ENCODE data around the gene LYAR.

DNA sequence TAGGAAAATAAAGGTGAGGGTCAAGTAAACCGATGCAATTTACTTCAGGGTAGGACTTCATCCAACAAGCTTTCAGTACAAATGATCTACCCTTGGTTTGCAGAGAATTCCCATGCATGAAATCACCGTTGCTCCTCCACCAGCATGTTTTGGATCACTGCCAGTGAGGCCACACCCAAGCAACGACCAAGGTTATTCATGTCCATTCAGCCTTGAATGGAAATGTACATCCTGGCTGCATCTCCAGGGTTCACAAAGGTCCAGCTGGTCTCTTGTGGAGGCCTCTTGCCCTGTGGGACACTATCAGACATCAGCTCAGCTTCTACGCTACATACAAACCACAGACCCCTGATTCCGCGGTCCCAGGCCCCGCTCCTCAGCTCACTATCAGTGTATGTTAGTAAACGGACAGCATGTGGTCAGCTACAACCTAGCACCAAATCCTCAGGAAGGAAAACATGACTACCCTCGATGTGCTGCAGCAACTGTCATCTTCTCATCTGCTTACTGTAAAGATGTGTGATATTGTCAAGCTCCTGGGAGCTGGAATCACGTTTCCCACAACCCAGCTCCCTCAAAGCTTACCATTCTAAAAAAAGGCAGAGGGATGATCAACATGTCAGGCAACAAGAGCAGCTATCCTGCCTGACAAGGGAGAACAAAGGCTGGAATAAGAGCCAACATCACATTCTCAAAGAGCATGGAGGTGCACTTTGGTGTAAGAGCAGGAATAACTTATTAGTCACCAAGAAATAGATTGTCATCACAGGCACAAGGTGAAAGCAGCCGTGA lies 4.9 kb downstream of the LYAR start:
- TF ChIP-seq ZIK1 (CRISPR knock-in tag; IDR thresholded peaks at IDR 0.05; ENCODE audit: borderline replicate concordance, low read depth) (no peak), SRF (IDR thresholded peaks at IDR 0.05; ENCODE audit: low read depth, low read length) (no peak), EZH2 (conservative IDR thresholded peaks at IDR 0.05; ENCODE audit: low read depth, low read length) (no peak), ZNF143 (CRISPR knock-in tag; IDR thresholded peaks at IDR 0.05) (no peak)
- TF ChIP-seq, protein P1, sequence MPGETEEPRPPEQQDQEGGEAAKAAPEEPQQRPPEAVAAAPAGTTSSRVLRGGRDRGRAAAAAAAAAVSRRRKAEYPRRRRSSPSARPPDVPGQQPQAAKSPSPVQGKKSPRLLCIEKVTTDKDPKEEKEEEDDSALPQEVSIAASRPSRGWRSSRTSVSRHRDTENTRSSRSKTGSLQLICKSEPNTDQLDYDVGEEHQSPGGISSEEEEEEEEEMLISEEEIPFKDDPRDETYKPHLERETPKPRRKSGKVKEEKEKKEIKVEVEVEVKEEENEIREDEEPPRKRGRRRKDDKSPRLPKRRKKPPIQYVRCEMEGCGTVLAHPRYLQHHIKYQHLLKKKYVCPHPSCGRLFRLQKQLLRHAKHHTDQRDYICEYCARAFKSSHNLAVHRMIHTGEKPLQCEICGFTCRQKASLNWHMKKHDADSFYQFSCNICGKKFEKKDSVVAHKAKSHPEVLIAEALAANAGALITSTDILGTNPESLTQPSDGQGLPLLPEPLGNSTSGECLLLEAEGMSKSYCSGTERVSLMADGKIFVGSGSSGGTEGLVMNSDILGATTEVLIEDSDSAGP (CRISPR knock-in tag; IDR thresholded peaks at IDR 0.05; ENCODE audit: borderline replicate concordance), result no peak
- TF ChIP-seq, protein P2, sequence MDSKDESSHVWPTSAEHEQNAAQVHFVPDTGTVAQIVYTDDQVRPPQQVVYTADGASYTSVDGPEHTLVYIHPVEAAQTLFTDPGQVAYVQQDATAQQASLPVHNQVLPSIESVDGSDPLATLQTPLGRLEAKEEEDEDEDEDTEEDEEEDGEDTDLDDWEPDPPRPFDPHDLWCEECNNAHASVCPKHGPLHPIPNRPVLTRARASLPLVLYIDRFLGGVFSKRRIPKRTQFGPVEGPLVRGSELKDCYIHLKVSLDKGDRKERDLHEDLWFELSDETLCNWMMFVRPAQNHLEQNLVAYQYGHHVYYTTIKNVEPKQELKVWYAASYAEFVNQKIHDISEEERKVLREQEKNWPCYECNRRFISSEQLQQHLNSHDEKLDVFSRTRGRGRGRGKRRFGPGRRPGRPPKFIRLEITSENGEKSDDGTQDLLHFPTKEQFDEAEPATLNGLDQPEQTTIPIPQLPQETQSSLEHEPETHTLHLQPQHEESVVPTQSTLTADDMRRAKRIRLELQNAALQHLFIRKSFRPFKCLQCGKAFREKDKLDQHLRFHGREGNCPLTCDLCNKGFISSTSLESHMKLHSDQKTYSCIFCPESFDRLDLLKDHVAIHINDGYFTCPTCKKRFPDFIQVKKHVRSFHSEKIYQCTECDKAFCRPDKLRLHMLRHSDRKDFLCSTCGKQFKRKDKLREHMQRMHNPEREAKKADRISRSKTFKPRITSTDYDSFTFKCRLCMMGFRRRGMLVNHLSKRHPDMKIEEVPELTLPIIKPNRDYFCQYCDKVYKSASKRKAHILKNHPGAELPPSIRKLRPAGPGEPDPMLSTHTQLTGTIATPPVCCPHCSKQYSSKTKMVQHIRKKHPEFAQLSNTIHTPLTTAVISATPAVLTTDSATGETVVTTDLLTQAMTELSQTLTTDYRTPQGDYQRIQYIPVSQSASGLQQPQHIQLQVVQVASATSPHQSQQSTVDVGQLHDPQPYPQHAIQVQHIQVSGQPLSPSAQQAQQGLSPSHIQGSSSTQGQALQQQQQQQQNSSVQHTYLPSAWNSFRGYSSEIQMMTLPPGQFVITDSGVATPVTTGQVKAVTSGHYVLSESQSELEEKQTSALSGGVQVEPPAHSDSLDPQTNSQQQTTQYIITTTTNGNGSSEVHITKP (CRISPR knock-in tag; IDR thresholded peaks at IDR 0.05; ENCODE audit: low read depth), result no peak
- TF ChIP-seq, protein P3, sequence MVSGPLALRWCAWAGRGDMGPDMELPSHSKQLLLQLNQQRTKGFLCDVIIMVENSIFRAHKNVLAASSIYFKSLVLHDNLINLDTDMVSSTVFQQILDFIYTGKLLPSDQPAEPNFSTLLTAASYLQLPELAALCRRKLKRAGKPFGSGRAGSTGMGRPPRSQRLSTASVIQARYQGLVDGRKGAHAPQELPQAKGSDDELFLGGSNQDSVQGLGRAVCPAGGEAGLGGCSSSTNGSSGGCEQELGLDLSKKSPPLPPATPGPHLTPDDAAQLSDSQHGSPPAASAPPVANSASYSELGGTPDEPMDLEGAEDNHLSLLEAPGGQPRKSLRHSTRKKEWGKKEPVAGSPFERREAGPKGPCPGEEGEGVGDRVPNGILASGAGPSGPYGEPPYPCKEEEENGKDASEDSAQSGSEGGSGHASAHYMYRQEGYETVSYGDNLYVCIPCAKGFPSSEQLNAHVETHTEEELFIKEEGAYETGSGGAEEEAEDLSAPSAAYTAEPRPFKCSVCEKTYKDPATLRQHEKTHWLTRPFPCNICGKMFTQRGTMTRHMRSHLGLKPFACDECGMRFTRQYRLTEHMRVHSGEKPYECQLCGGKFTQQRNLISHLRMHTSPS (CRISPR knock-in tag; IDR thresholded peaks at IDR 0.05; ENCODE audit: low read depth), result no peak
- TF ChIP-seq, protein P4, sequence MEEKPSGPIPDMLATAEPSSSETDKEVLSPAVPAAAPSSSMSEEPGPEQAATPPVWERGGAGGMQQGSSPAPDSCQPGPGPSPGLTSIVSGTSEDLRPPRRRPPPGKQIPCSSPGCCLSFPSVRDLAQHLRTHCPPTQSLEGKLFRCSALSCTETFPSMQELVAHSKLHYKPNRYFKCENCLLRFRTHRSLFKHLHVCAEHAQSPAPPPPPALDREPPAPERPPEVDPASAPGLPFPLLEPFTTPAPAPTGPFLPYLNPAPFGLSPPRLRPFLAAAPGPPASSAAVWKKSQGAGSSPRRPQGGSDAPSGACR (CRISPR knock-in tag; IDR thresholded peaks at IDR 0.05), result no peak

Measured in HepG2 (cell line).